Panc1 (cell line): ENCODE data around the gene NALCN.

Experiments used
- POLR2AphosphoS5 ChIP-seq: IDR thresholded peaks from 2 replicates; pipeline ENCODE4 v1.6.1; 2012; ENCODE audit warnings: mild to moderate bottlenecking, low read depth, low read length, moderate library complexity
- SIN3A ChIP-seq: IDR thresholded peaks from 2 replicates; pipeline ENCODE4 v1.6.1; 2012; ENCODE audit warnings: low read depth, mild to moderate bottlenecking, low read length, moderate library complexity, borderline replicate concordance; ENCODE audit not compliant: insufficient read depth
- TCF7L2 ChIP-seq: IDR thresholded peaks from 2 replicates; pipeline ENCODE4 v1.6.1; 2011; ENCODE audit warnings: mild to moderate bottlenecking, low read depth, low read length, inconsistent platforms
- TF ChIP-seq, protein P1 (sequence below): fragments of 450-650 bp; IDR thresholded peaks from 2 replicates; pipeline ENCODE4 v1.5.1; 2017; ENCODE audit warnings: mild to moderate bottlenecking
- TF ChIP-seq, protein P2 (sequence below), 2 experiments: IDR thresholded peaks; 2 replicates each; pipeline ENCODE4 v1.6.1; 2011 to 2012; ENCODE audit warnings: low read depth in 2 of 2, control low read depth in 1 of 2, low read length in 1 of 2, mild to moderate bottlenecking in 1 of 2, moderate library complexity in 1 of 2; ENCODE audit not compliant: insufficient read depth in 1 of 2

DNA sequence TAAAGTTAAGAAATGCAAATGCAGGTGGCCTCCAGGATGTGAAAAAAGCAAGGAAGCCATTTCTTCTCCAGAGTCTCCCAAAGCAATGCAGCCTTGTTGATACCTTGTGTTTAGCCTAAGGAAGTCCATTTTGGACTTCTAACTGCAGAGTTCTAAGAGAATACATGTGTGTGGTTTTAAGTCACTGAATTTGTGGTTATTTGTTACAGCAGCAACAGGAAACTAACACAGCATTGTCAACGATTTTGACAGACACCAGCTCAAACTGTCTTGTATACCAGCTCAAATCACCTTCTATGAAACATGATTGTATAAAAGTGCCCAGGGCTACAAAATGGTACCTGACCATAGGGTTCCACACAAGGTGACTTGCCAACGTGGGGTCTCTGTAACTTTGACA is 151.4 kb downstream of the NALCN start:
- TF ChIP-seq, protein P1, sequence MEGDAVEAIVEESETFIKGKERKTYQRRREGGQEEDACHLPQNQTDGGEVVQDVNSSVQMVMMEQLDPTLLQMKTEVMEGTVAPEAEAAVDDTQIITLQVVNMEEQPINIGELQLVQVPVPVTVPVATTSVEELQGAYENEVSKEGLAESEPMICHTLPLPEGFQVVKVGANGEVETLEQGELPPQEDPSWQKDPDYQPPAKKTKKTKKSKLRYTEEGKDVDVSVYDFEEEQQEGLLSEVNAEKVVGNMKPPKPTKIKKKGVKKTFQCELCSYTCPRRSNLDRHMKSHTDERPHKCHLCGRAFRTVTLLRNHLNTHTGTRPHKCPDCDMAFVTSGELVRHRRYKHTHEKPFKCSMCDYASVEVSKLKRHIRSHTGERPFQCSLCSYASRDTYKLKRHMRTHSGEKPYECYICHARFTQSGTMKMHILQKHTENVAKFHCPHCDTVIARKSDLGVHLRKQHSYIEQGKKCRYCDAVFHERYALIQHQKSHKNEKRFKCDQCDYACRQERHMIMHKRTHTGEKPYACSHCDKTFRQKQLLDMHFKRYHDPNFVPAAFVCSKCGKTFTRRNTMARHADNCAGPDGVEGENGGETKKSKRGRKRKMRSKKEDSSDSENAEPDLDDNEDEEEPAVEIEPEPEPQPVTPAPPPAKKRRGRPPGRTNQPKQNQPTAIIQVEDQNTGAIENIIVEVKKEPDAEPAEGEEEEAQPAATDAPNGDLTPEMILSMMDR, result no peak
- TF ChIP-seq, protein P2, sequence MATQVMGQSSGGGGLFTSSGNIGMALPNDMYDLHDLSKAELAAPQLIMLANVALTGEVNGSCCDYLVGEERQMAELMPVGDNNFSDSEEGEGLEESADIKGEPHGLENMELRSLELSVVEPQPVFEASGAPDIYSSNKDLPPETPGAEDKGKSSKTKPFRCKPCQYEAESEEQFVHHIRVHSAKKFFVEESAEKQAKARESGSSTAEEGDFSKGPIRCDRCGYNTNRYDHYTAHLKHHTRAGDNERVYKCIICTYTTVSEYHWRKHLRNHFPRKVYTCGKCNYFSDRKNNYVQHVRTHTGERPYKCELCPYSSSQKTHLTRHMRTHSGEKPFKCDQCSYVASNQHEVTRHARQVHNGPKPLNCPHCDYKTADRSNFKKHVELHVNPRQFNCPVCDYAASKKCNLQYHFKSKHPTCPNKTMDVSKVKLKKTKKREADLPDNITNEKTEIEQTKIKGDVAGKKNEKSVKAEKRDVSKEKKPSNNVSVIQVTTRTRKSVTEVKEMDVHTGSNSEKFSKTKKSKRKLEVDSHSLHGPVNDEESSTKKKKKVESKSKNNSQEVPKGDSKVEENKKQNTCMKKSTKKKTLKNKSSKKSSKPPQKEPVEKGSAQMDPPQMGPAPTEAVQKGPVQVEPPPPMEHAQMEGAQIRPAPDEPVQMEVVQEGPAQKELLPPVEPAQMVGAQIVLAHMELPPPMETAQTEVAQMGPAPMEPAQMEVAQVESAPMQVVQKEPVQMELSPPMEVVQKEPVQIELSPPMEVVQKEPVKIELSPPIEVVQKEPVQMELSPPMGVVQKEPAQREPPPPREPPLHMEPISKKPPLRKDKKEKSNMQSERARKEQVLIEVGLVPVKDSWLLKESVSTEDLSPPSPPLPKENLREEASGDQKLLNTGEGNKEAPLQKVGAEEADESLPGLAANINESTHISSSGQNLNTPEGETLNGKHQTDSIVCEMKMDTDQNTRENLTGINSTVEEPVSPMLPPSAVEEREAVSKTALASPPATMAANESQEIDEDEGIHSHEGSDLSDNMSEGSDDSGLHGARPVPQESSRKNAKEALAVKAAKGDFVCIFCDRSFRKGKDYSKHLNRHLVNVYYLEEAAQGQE (IDR thresholded peaks at IDR 0.05; ENCODE audit: insufficient read depth in 1 of 2, low read depth in 2 of 2, low read length in 1 of 2), result no peak
- TF ChIP-seq POLR2AphosphoS5, result no peak
- no peak for TF ChIP-seq TCF7L2
- no peak for TF ChIP-seq SIN3A
